ENCODE measurements around the gene LYZL1. TPM values are rescaled to one million over a fixed set of nuclear protein-coding genes. Genes with fewer than 3 reads are reported as not detected.

LYZL1 gene
- total RNA-seq, 1 donor from 2014 or later = not detected

DNA sequence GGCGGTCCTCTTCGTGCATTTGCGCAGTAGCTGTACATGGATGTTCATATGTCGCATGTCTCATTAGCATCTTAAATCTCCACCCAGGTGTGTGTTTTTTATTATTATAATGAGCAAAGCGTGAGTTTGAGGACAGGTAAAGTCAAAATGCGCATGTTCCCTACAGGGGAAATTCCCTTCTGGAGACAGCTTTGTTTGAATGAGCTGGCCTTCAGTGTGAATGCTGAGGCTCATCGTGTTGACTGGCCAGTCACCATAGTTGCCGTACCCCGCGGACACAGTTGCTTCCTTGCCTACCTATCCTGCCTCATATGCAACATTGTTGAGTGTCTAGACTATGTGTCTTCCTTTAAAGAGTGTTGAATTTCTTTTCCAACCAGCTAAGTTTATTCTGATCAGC is 13.6 kb downstream of the LYZL1 start:
- H2AFZ ChIP-seq (replicated peaks) = no peak overlapping the region
- no peak overlapping the region for H3K9ac ChIP-seq
- peaks cover 9% of the 10 kb centered on the region for H3K36me3 Mint-ChIP-seq

GRCh38 chr10:29304264-29304994 is 15.6 kb downstream of the LYZL1 start:
- DNase-seq (ENCODE audit: low spot score) = peak; percentile 82
- Mint-ChIP-seq H3K36me3 (peaks cover 5% of the 10 kb centered on the region), H3K9me3 (peaks cover 25% of the 10 kb centered on the region), H3K4me1 (peaks cover 11% of the 10 kb centered on the region), H3K27ac (peak overlapping the region; percentile 30), H3K4me3 (no peak overlapping the region), H3K27me3 (ENCODE audit: insufficient read depth, low read depth) (peaks cover 5% of the 10 kb centered on the region)
- Histone ChIP-seq H3F3A (ENCODE audit: low read depth) (no peaks in the 10 kb centered on the region), H4K20me1 (ENCODE audit: low read depth) (no peaks in the 10 kb centered on the region), H3K36me3 (no peaks in the 10 kb centered on the region), H3K27ac (no peak overlapping the region), H3K4me1 (no peaks in the 10 kb centered on the region), H3K79me2 (ENCODE audit: low read depth) (no peaks in the 10 kb centered on the region), H3K9me3 (ENCODE audit: low read depth) (peaks cover 3% of the 10 kb centered on the region), H3K4me2 (no peak overlapping the region), H2AFZ (replicated peaks) (peak overlapping the region; percentile 52), H3K9ac (no peak overlapping the region), H3K27me3 (no peaks in the 10 kb centered on the region), H3K4me3 (no peak overlapping the region)
- TF ChIP-seq EZH2phosphoT487 (IDR thresholded peaks at IDR 0.05) = no peak
- TF ChIP-seq EZH2 (IDR thresholded peaks at IDR 0.05) = no peak
- TF ChIP-seq CTCF (IDR thresholded peaks at IDR 0.05) = peak; percentile 91

More for the DNA sequence above, 13.6 kb downstream of the LYZL1 start:
- peaks cover 10% of the 10 kb centered on the region for H3K9me3 ChIP-seq (ENCODE audit: low read depth)
- no peak for DNase-seq (ENCODE audit: low spot score)
- no peaks in the 10 kb centered on the region for H3K36me3 ChIP-seq
- Mint-ChIP-seq H3K4me3 (no peak overlapping the region), H3K9me3 (peaks cover 41% of the 10 kb centered on the region), H3K27me3 (ENCODE audit: insufficient read depth, low read depth) (peaks cover 5% of the 10 kb centered on the region), H3K27ac (no peak overlapping the region), H3K4me1 (peaks cover 11% of the 10 kb centered on the region)
- H3K27me3 ChIP-seq = no peaks in the 10 kb centered on the region
- no peak overlapping the region for H3K4me3 ChIP-seq
- no peak overlapping the region for H3K4me2 ChIP-seq
- no peak overlapping the region for H3K27ac ChIP-seq
- no peaks in the 10 kb centered on the region for H4K20me1 ChIP-seq (ENCODE audit: low read depth)
- no peaks in the 10 kb centered on the region for H3F3A ChIP-seq (ENCODE audit: low read depth)
- H3K79me2 ChIP-seq (ENCODE audit: low read depth) = no peaks in the 10 kb centered on the region
- H3K4me1 ChIP-seq = no peaks in the 10 kb centered on the region
- TF ChIP-seq CTCF (IDR thresholded peaks at IDR 0.05) = no peak
- no peak for TF ChIP-seq EZH2 (IDR thresholded peaks at IDR 0.05)
- TF ChIP-seq EZH2phosphoT487 (IDR thresholded peaks at IDR 0.05) = no peak

- Histone ChIP-seq H3K9ac (no peak overlapping the region), H2AFZ (replicated peaks) (peak overlapping the region; percentile 52), H4K20me1 (ENCODE audit: low read depth) (no peaks in the 10 kb centered on the region), H3F3A (ENCODE audit: low read depth) (no peaks in the 10 kb centered on the region), H3K79me2 (ENCODE audit: low read depth) (no peaks in the 10 kb centered on the region), H3K4me1 (no peaks in the 10 kb centered on the region), H3K4me2 (no peak overlapping the region), H3K36me3 (no peaks in the 10 kb centered on the region), H3K9me3 (ENCODE audit: low read depth) (peaks cover 3% of the 10 kb centered on the region), H3K4me3 (no peak overlapping the region), H3K27me3 (no peaks in the 10 kb centered on the region), H3K27ac (no peak overlapping the region)
- H3K27me3 Mint-ChIP-seq (ENCODE audit: insufficient read depth, low read depth) = peaks cover 5% of the 10 kb centered on the region
- peaks cover 5% of the 10 kb centered on the region for H3K36me3 Mint-ChIP-seq
- DNase-seq (ENCODE audit: low spot score) = no peak
- H3K9me3 Mint-ChIP-seq = peaks cover 25% of the 10 kb centered on the region
- H3K4me3 Mint-ChIP-seq = no peak overlapping the region
- peaks cover 11% of the 10 kb centered on the region for H3K4me1 Mint-ChIP-seq
- no peak for TF ChIP-seq CTCF (IDR thresholded peaks at IDR 0.05)
- TF ChIP-seq EZH2phosphoT487 (IDR thresholded peaks at IDR 0.05) = no peak
- TF ChIP-seq EZH2 (IDR thresholded peaks at IDR 0.05) = no peak
- H3K27ac Mint-ChIP-seq = no peak overlapping the region
These were observed 16.1 kb downstream of the LYZL1 start for GRCh38 chr10:29304995-29305335.

Measured in neural progenitor cell (in vitro differentiated cells).